ENCODE results near the gene SERPINI2. TPM values are rescaled to one million over a fixed set of nuclear protein-coding genes. Genes with fewer than 3 reads are reported as not detected.
"Not testable (repeated sequence)": the region's sequence is repeated elsewhere in the genome, so short reads cannot be mapped to it uniquely, and the experiment has no call there.

Gene SERPINI2
- polyA plus RNA-seq, 5 donors, result 0.76 to 2.2 (median 1.8) TPM

GRCh38 chr3:167450675-167451074 is 23.2 kb downstream of the SERPINI2 start:
- DNase-seq, result no peak

- no peak for DNase-seq
These were observed 23.6 kb downstream of the SERPINI2 start for GRCh38 chr3:167450195-167450594.

GRCh38 chr3:167445491-167445890 is 28.4 kb downstream of the SERPINI2 start:
- no peak for DNase-seq

DNA sequence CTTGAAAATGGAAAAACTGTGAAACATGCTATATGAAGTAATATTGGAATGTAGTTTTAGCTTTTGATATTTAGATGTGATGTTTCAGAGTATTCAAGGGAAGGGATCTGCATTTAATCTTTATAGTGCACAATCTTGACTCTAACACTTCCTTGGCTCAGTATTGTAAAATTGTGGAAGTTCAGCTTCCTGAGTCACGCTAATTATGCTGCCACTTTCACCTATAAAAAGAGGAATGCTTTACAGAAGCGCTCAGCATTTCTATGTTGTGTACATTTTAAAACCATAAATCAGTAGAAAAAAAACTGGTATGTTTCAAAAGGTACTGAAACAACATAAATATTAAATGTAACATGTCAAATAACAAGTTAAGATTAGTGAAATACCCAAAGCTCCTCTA is 32.6 kb downstream of the SERPINI2 start:
- no peak for DNase-seq

DNA sequence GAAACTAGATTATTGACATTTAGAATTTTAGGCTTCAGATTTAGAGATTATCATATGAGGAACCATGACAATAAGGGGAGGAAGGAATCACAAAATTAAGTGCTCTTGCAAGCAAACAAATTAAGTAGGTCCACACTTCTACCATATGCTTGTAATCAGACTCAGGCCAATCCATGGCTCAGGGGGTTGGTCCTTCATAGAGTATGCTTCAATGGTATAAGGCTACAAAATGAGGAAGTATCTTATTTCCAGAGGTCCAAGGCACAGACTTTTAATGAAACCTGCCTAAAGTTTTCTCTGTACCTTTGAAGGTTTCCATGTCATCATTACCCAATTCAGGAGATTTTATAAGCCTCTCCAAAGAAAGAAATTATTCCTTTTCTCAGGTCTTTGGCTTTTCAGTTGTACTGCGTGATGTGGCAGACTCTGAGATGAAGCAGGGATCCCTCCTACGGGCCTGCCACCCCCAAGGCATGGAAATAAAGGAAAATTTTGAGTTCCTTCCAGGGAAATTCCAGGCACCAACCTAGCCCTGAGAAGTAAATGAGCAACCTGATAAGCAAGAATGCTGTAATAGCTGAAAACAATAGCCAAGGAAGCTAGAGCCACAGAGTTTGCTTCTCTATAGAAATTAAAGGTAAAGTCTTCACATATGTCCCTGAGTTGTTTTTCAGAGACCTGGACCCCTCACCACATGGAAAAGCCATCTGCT is 36.3 kb downstream of the SERPINI2 start:
- DNase-seq, result no peak

DNA sequence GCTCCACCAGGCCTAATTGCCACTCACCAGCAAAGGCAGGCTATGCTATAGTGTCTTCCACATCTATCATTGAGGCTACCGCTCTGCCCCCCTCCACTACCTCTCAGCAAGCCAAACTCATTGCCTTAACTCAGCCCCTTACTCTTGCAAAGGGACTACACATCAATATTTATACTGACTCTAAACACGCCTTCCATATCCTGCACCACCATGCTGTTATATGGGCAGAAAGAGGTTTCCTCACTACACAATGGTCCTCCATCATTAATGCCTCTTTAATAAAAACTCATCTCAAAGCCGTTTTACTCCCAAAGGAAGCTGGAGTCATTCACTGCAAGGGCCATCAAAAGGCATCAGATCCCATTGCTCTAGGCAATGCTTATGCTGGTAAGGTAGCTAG is 46.9 kb downstream of the SERPINI2 start:
- not testable (repeated sequence) for DNase-seq

GRCh38 chr3:167422396-167422795 is 51.4 kb downstream of the SERPINI2 start:
- not testable (repeated sequence) for DNase-seq

DNA sequence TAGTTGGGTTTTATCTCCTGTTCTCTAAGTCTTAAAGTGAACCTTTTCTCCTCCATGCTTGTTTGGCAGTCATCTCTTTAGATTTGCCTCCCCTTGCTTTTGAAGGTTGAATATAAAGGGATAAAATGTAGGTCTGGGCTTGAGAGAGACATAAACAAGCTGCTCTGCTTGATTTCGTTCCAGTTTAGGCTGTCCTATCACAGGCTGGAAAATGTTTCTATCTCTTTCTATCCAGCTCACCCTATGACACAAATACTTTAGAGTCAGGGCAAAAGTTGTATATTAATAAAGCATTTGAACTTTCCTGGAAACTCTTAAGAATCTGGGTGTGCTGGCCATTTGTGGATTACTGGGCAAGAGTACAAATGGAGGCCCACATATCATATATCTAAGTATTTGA is 64.2 kb downstream of the SERPINI2 start:
- DNase-seq, result peak; percentile 55 to 61

- peak; percentile 46 to 47 for DNase-seq
These were observed 66.9 kb downstream of the SERPINI2 start for GRCh38 chr3:167406876-167407492.

GRCh38 chr3:167397826-167398225 is 76.0 kb downstream of the SERPINI2 start:
- DNase-seq, result no peak

- DNase-seq, result no peak
These were observed 77.8 kb downstream of the SERPINI2 start for GRCh38 chr3:167396075-167396474.

DNA sequence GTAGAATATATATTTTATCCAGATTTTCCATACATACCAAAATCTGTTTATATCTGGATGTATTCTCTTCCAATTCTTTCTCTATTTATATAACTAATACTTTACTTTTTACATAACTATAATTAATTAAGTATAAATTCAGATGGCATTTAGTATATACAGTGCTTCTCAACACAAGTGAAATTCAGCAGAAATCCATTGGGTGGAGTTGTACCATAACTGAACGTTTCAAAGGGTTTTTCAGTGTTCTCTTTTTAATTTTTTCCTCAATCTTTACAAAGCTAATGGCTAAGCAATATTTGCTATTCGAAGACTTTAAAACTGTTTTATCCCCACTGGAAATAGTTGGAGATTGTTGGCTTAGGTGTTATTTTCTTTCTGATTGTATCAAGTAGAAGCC is 79.8 kb downstream of the SERPINI2 start:
- no peak for DNase-seq

Other genes with a start within 250 kb of the SERPINI2 start
- 10 to 100 TPM in 1 of 5 donors, 1 to 10 TPM in 4; 1.8 to 10.3 (median 7.8) TPM for gene ZBBX, start 93.7 kb downstream of the SERPINI2 start, polyA plus RNA-seq (ENCODE audit: insufficient read depth in 1 of 5, insufficient read length in 5 of 5, low replicate concordance in 1 of 5)
- gene WDR49, start 179.9 kb upstream of the SERPINI2 start, polyA plus RNA-seq (ENCODE audit: insufficient read depth in 1 of 5, insufficient read length in 5 of 5, low replicate concordance in 1 of 5), result 1 to 10 TPM; 1.8 to 4.0 (median 3.8) TPM